ENCODE measurements around the gene MYCBP.
"Not testable (repeated sequence)": the region's sequence is repeated elsewhere in the genome, so short reads cannot be mapped to it uniquely, and the experiment has no call there.

MYCBP gene, protein sequence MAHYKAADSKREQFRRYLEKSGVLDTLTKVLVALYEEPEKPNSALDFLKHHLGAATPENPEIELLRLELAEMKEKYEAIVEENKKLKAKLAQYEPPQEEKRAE

GRCh38 chr1:38873027-38873969, at the start of gene MYCBP:
TSS of gene MYCBP (minus strand) at chr1:38873348. CDS start at chr1:38873305, 43 bp downstream.
- peak; percentile 94 to 95 for DNase-seq

GRCh38 chr1:38919130-38919529, 46.0 kb upstream of the MYCBP start:
- DNase-seq: peak; percentile 68

GRCh38 chr1:38918568-38918967, 45.4 kb upstream of the MYCBP start:
- no peak for DNase-seq

GRCh38 chr1:38917772-38918171, 44.6 kb upstream of the MYCBP start:
- DNase-seq: no peak

DNA sequence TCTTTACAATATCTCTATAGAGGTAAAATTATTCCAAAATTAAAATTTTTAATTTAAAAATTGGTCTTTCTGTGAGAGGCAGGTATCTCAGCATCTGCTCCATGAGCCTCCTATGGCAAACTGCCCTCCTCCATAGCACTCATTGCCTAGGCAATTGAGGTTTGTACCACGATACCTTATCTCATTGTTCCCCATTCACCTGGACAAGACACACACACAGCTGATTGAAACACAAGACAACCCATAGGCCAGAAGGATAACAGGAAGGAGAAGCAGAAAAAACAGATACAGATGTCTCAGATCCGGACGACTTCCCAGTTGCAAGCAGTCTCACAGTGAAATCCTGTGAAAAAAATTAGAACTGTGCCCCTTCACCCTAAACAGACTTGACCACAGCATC, 44.2 kb upstream of the MYCBP start:
- no peak for DNase-seq

DNA sequence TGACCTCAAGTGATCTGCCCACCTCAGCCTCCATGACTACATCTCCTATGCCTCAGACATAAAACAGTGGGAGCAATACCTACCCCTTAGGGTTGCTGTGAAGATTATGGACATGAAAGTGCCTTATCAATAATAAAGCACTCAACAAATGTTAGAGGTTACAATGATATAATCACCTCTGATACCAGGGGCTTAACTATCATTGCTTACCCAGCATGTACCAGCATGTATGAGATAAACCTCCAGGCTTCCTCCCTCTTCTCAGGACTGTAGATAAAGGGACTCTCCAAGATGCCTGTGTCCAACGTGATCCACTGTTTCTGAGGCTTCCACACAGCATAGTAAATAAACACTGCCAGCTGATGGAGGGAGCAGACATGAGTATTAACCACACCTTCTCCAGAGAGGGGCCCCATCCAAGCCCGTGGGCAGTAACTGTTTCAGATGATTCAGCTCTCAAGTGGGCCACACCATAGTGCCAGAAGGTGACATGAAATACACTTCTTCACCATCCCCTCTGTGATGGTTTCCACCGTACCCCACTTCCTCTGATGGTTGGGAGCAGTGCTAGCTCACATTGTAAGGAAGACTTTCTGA, 42.3 kb upstream of the MYCBP start:
- DNase-seq: no peak

DNA sequence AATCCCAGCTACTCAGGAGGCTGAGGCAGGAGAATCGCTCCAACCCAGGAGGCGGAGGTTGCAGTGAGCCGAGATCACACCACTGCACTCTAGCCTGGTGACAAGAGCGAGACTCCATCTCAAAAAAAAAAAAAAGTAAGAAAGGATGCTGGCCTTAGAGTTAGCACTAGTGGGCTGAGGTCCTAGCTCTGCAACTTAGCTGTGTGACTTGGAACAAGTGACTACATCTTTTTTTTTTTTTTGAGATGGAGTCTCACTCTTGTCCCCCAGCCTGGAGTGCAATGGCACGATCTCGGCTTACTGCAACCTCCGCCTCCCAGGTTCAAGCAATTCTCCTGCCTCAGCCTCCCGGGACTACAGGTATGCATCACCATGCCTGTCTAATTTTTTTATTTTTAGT, 41.8 kb upstream of the MYCBP start:
- not testable (repeated sequence) for DNase-seq

GRCh38 chr1:38908821-38909220, 35.7 kb upstream of the MYCBP start:
- no peak for DNase-seq

- DNase-seq: no peak
These were observed 32.8 kb upstream of the MYCBP start for GRCh38 chr1:38905985-38906384.

GRCh38 chr1:38899560-38899959, 26.4 kb upstream of the MYCBP start:
- no peak for DNase-seq

DNA sequence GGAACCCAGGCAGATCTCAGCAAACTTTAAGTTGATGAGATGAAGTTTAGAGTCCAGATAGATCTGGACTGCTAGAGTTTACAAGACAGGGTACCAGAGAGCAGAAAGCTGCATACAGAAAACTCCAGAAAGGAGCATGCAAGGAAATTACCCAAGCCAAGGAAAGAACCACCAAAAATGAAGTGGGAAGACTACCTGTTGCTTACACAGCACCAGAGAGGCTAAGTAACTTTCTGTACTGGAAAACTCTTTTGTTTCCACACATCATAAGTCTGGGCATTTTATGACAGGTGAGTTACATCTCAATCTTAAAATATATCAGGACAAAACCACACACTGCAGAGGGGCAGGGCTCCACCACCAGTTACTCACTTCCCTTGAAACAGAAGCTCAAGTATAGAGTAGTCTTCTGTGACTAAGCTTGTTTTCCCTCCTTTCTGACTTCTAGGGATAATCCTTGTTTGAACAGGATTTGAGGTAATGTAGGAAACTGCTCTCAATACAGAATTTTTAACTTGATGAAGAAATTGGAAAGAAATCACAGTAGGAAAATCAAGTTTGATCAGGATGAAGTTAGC, 25.6 kb upstream of the MYCBP start:
- no peak for DNase-seq

- DNase-seq: no peak
These were observed 23.0 kb upstream of the MYCBP start for GRCh38 chr1:38896169-38896568.

DNA sequence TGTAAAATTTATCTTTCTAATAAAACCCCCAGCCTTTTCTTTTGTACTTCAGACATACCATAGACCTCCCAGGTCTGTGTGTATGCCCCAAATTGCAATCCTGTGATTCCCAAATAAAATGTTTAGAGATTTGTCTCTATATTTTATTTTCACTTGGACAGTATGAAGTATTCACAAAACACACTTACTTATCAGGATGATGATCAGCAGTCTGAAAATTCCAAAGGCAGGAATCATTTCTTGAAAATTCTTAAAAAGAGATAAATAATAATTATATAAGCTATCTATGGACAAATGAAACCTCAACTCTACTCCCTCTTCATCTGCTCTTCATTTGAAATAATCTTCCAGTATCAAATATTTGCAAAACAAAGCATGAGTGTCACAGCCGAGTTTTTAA, 19.8 kb upstream of the MYCBP start:
- DNase-seq: no peak

DNA sequence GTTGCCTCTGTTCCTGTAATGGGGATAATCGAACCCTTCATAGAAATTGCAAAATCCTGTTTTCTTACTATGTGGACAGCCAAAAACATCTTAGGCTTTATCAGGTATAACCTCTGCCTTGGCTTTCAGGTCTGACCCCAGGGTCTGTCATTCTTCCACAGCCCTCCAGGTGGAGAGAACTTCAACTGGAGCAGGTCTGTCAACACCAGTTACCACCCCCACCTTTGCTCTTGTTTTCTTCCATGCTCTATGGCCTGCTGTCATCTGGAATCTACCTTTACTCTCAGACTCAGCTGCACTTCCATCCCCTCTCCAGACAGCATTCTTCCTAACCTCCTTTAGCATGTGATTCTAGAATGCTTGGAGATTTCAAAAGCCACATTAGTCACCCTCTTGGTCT, 18.6 kb upstream of the MYCBP start:
- no peak for DNase-seq

DNA sequence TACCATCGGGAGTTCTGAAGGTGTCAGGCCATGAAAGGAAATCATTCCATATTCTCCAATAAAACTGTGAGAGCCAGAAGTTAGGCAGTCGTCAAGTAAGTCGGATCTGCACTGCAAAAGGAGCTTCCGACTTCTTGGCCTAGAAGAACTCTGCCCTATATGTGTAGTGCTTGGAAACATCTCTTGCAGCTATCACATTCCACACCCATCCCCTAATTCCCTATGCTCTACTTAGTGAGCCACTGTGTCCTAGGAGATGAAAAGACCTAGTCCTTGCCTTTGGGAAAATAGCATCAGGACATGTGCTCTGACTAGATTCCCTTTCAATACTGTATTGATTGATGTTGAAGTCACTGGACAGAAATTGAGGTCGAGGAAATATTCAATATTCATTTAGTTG, 16.4 kb upstream of the MYCBP start:
- DNase-seq: no peak

- no peak for DNase-seq
These were observed 15.5 kb upstream of the MYCBP start for GRCh38 chr1:38888423-38889333.

DNA sequence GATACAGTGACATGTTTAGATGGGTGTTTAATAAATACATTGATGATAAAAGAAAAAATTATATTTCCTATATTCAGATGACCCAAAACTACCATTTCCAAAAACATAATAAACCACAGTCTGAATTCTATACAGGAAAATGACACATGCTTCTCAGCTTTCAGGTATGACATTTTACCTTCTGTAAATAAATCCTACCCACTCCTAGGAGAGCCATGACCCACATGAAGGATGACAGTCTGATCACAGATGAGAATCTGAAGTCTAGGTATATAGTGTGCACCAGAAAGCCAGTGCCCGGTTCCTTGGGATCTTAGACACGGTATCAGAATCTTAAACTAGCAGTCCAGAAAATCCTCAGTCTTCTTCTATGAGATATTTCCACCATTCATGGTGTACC, 11.9 kb upstream of the MYCBP start:
- DNase-seq: no peak

GRCh38 chr1:38881487-38881886, 8.3 kb upstream of the MYCBP start, which contains the start of gene GJA9:
TSS of gene GJA9 (minus strand) at chr1:38881587. CDS start at chr1:38876098, 5,489 bp downstream.
- DNase-seq: no peak

DNA sequence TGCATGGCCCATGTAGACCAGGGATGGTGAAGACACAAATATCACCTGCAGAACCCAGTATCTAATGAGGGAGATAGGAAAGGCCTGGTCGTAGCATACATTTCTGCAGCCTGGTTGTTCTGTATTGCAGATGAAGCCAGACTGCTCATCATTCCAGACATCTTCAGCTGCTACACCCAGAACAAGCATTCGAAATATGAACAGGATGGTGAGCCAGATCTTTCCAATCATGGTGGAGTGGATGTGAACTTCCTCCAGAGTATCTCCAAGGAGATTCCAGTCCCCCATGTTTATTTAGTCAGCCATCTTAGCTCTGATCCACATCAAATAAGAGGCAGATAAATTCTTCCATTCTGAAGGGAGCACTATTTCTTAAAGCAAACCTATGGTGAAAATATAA, 2.7 kb upstream of the MYCBP start:
- no peak for DNase-seq

- DNase-seq: no peak
These were observed 634 bp downstream of the MYCBP start for GRCh38 chr1:38872401-38873026.

- no peak for DNase-seq
These were observed 2.2 kb downstream of the MYCBP start for GRCh38 chr1:38870996-38871395.

- no peak for DNase-seq
These were observed 5.9 kb downstream of the MYCBP start for GRCh38 chr1:38867208-38867607.

Measured in hippocampal formation (tissue), 2 donors.